Measurements from ENCODE around the gene ELFN1.

ELFN1 gene

DNA sequence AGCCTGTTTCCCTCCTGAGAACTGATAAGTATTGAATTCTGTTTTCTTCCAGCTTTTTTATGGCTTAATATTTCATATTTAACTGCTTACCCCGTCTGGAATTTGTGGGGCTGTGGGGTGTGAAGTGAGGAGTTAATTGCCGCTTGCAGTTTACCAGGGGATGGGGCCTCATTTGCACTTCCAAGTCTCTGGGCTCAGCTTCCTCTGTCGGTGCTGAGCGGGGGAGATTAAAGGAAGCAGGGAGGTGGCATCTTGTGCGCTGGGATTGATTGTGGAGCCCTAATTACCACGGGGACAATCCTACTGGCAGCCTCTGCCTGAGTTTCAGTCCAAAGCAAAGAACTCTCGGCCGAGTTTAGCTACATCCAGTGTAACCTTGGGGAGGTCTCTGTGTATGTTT lies 33.4 kb downstream of the ELFN1 start:
- Histone ChIP-seq H2AFZ (ENCODE audit: low read depth, low read length, severe bottlenecking) (no peak overlapping the region), H3K9me3 (ENCODE audit: insufficient read depth, low read length) (no peaks in the 10 kb centered on the region), H3K27ac (ENCODE audit: low read depth, low read length) (no peak overlapping the region), H3K27me3 (ENCODE audit: low read length) (no peaks in the 10 kb centered on the region; the same call in 1 of the 2 replicates), H4K20me1 (ENCODE audit: low read depth, low read length) (no peaks in the 10 kb centered on the region), H3K4me2 (ENCODE audit: low read depth, low read length, poor library complexity, severe bottlenecking) (no peak overlapping the region), H3F3A (ENCODE audit: insufficient read depth) (no peaks in the 10 kb centered on the region), H3K9ac (ENCODE audit: low read length) (no peak overlapping the region), H3K4me3 (ENCODE audit: insufficient read depth, low read length, poor library complexity, severe bottlenecking) (no peak overlapping the region), H3K9me2 (replicated peaks; ENCODE audit: insufficient read depth, low read length) (no peaks in the 10 kb centered on the region), H3K36me3 (ENCODE audit: low read length) (no peaks in the 10 kb centered on the region), H3K79me2 (ENCODE audit: insufficient read depth, low read length) (no peaks in the 10 kb centered on the region)
- TF ChIP-seq, protein P1, sequence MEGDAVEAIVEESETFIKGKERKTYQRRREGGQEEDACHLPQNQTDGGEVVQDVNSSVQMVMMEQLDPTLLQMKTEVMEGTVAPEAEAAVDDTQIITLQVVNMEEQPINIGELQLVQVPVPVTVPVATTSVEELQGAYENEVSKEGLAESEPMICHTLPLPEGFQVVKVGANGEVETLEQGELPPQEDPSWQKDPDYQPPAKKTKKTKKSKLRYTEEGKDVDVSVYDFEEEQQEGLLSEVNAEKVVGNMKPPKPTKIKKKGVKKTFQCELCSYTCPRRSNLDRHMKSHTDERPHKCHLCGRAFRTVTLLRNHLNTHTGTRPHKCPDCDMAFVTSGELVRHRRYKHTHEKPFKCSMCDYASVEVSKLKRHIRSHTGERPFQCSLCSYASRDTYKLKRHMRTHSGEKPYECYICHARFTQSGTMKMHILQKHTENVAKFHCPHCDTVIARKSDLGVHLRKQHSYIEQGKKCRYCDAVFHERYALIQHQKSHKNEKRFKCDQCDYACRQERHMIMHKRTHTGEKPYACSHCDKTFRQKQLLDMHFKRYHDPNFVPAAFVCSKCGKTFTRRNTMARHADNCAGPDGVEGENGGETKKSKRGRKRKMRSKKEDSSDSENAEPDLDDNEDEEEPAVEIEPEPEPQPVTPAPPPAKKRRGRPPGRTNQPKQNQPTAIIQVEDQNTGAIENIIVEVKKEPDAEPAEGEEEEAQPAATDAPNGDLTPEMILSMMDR (IDR thresholded peaks at IDR 0.05; ENCODE audit: insufficient read depth, low read length, poor library complexity, severe bottlenecking): no peak
- no peak for TF ChIP-seq EZH2phosphoT487 (conservative IDR thresholded peaks at IDR 0.05; ENCODE audit: low read length)

DNA sequence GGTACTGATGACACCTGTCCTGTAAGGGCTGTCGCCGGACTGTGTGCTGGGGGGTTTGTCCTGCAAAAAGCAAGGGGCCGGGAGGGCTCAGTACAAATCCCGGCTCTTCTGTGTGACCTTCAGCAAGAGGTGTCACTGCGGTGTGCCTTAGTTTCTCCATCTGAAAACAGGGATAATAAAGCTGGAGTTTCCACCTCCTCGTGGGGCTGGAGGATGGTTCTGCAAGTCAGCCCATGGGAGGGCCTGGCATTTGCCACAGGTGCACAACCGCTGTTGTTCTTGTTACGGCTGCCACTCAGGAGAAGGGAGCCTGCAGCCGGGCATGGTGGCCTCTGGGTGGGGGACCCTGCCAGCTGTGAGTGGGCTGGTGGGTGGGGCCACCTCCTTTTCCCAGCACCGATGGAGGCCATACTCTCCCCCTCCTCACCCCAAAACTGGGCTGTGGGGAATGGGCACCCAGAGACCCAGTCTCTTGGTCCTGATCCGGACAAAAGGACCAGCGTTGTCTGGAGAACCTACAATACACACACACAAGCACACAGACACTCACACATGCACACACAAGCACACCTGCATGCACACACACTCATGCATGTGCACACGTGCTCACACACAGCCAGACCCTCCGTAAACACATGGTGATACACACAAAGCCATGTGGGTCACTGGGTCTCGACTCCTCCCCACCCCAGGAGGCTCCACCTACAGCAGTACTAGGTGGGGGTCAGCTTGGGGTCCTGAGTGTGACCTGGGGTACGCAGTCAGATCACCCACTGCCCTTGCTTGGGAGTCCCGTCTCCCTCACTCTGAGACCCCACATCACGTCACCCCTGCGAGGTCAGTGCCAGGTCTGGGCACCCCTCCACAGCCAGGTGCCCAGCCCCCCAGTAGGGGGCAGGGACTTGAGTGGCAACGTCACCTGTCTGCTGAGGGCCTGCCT lies 34.1 kb downstream of the ELFN1 start:
- Histone ChIP-seq H3K9me3 (ENCODE audit: insufficient read depth, low read length) (no peaks in the 10 kb centered on the region), H3K4me2 (ENCODE audit: low read depth, low read length, poor library complexity, severe bottlenecking) (no peak overlapping the region), H3K9me2 (replicated peaks; ENCODE audit: insufficient read depth, low read length) (no peaks in the 10 kb centered on the region), H3K4me3 (ENCODE audit: insufficient read depth, low read length, poor library complexity, severe bottlenecking) (no peak overlapping the region), H3K79me2 (ENCODE audit: insufficient read depth, low read length) (no peaks in the 10 kb centered on the region), H3F3A (ENCODE audit: insufficient read depth) (no peaks in the 10 kb centered on the region), H4K20me1 (ENCODE audit: low read depth, low read length) (no peaks in the 10 kb centered on the region), H3K27me3 (ENCODE audit: low read length) (no peaks in the 10 kb centered on the region; the same call in 1 of the 2 replicates), H3K36me3 (ENCODE audit: low read length) (no peaks in the 10 kb centered on the region), H3K9ac (ENCODE audit: low read length) (no peak overlapping the region), H3K27ac (ENCODE audit: low read depth, low read length) (no peak overlapping the region), H2AFZ (ENCODE audit: low read depth, low read length, severe bottlenecking) (no peak overlapping the region)
- TF ChIP-seq EZH2phosphoT487 (conservative IDR thresholded peaks at IDR 0.05; ENCODE audit: low read length): no peak
- TF ChIP-seq, protein P1 (IDR thresholded peaks at IDR 0.05; ENCODE audit: insufficient read depth, low read length, poor library complexity, severe bottlenecking): no peak

DNA sequence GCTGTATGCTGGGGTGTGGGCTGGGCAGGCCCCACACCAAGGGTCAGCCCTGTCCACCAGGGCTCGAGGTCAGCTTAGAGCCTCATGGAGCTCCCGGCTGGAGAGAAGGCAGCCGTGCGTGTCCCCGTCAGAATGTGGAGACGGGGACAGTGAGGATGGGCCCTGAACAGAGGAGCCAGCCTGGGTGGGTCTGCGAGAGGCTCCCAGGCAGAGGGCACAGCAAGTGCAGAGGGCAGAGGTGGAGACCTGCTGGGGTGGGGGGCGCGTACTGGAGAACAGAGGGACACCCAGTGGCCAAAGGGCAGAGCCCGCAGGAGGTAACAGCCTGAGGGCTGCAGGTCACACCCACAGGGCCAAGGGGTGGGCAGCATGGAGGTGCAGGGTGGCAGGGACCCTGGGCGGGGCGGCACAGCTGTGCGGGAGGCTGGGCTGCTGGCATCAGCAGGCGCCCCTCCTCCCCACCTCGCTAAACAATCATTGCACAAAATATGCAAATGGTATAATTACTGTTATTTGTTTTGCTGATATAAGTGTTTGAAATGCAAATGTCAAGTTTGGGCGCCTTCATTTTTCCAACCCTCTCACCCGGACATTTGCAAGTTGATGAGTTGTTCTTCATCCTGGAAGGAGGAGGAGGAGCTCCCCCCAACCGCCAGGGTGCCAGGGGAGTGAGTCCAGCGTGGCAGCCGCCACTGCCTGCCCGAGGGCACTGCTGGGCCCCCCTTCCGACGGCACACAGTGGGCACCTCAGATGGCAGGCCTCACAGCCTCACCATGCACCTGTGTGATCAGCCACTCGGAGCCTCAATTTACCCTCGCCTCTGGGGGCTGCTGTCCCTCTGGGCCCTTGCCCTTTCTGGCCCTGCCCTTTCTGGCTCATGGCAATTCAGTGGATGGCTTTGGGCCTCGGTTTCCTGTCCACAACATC lies 35.0 kb downstream of the ELFN1 start:
- H3K4me2 ChIP-seq (ENCODE audit: low read depth, low read length, poor library complexity, severe bottlenecking): no peak overlapping the region
- no peak overlapping the region for H2AFZ ChIP-seq (ENCODE audit: low read depth, low read length, severe bottlenecking)
- H3F3A ChIP-seq (ENCODE audit: insufficient read depth): no peaks in the 10 kb centered on the region
- no peaks in the 10 kb centered on the region for H3K36me3 ChIP-seq (ENCODE audit: low read length)
- H3K9ac ChIP-seq (ENCODE audit: low read length): no peak overlapping the region
- H3K27me3 ChIP-seq (ENCODE audit: low read length): no peaks in the 10 kb centered on the region; the same call in 1 of the 2 replicates
- H3K4me3 ChIP-seq (ENCODE audit: insufficient read depth, low read length, poor library complexity, severe bottlenecking): no peak overlapping the region
- H4K20me1 ChIP-seq (ENCODE audit: low read depth, low read length): no peaks in the 10 kb centered on the region
- H3K9me2 ChIP-seq (replicated peaks; ENCODE audit: insufficient read depth, low read length): no peaks in the 10 kb centered on the region
- H3K79me2 ChIP-seq (ENCODE audit: insufficient read depth, low read length): no peaks in the 10 kb centered on the region
- TF ChIP-seq, protein P1 (IDR thresholded peaks at IDR 0.05; ENCODE audit: insufficient read depth, low read length, poor library complexity, severe bottlenecking): no peak
- no peak for TF ChIP-seq EZH2phosphoT487 (conservative IDR thresholded peaks at IDR 0.05; ENCODE audit: low read length)
- peaks cover 9% of the 10 kb centered on the region; the same call in 1 of the 2 replicates for H3K9me3 ChIP-seq (ENCODE audit: insufficient read depth, low read length)
- H3K27ac ChIP-seq (ENCODE audit: low read depth, low read length): no peak overlapping the region
